OCI-LY1 (cell line): Measurements from ENCODE around the gene SH2B2.
A peak's percentile ranks its signal among the peaks of the same experiment; 100 is the strongest.

Experiments
- H2AFZ ChIP-seq: fragments of 200-600 bp; sonication (generic), shearing (Covaris generic); 2 replicates; pipeline ENCODE4 v1.6.0; 2014; ENCODE audit warnings: antibody characterized with exemption, mild to moderate bottlenecking, low read length
- H3F3A ChIP-seq: fragments of 200-600 bp; sonication (generic), shearing (Covaris generic); 2 replicates; pipeline ENCODE4 v1.6.0; 2014; ENCODE audit warnings: mild to moderate bottlenecking, antibody characterized with exemption, low read length, moderate library complexity; ENCODE audit not compliant: insufficient read depth
- H3K27ac ChIP-seq: fragments of 200-600 bp; sonication (generic); 2 replicates; pipeline ENCODE4 v1.5.1; 2014; ENCODE audit warnings: low read length, mixed run types, mild to moderate bottlenecking, low read depth; ENCODE audit not compliant: poor library complexity, severe bottlenecking
- H3K27me3 ChIP-seq: fragments of 200-600 bp; sonication (generic); 2 replicates; pipeline ENCODE4 v1.6.0; 2014; ENCODE audit warnings: antibody characterized with exemption, mild to moderate bottlenecking, low read length, moderate library complexity; ENCODE audit not compliant: insufficient read depth
- H3K36me3 ChIP-seq: fragments of 200-600 bp; sonication (generic); 2 replicates; pipeline ENCODE4 v1.6.1; 2014; ENCODE audit warnings: mild to moderate bottlenecking, antibody characterized with exemption, low read length, moderate library complexity, mixed read lengths; ENCODE audit not compliant: insufficient read depth
- H3K4me1 ChIP-seq: fragments of 200-600 bp; sonication (generic); 2 replicates; pipeline ENCODE4 v1.5.1; 2014; ENCODE audit warnings: mild to moderate bottlenecking, low read length, moderate library complexity; ENCODE audit not compliant: insufficient read depth, severe bottlenecking
- H3K4me2 ChIP-seq: fragments of 200-600 bp; sonication (generic), shearing (Covaris generic); 2 replicates; pipeline ENCODE4 v1.6.1; 2014; ENCODE audit warnings: low read length
- H3K4me3 ChIP-seq: fragments of 200-600 bp; sonication (generic); 2 replicates; pipeline ENCODE4 v1.5.1; 2014; ENCODE audit warnings: low read length, low read depth, mild to moderate bottlenecking, mixed read lengths; ENCODE audit not compliant: poor library complexity, severe bottlenecking
- H3K79me2 ChIP-seq: fragments of 200-600 bp; shearing (Covaris generic); 2 replicates; pipeline ENCODE4 v1.6.1; 2016; ENCODE audit warnings: mixed run types, low read length, mixed read lengths; ENCODE audit not compliant: insufficient read depth
- H3K9ac ChIP-seq: fragments of 200-600 bp; sonication (generic), shearing (Covaris generic); 2 replicates; pipeline ENCODE4 v1.6.1; 2014; ENCODE audit warnings: mild to moderate bottlenecking, low read length, mixed read lengths
- H3K9me2 ChIP-seq: fragments of 200-600 bp; sonication (generic), shearing (Covaris generic); 2 replicates; pipeline ENCODE4 v1.6.1; 2014; ENCODE audit warnings: low read depth, mild to moderate bottlenecking, low read length, mixed read lengths
- H3K9me3 ChIP-seq: fragments of 200-600 bp; shearing (Covaris generic); 2 replicates; pipeline ENCODE4 v1.6.1; 2014; ENCODE audit warnings: low read length, mixed read lengths
- H4K20me1 ChIP-seq: fragments of 200-600 bp; sonication (generic), shearing (Covaris generic); 2 replicates; pipeline ENCODE4 v1.6.0; 2016; ENCODE audit warnings: mild to moderate bottlenecking, low read length; ENCODE audit not compliant: insufficient read depth
- CTCF ChIP-seq: fragments of 200-600 bp; sonication (generic), shearing (Covaris generic); IDR thresholded peaks from 2 replicates; pipeline ENCODE4 v1.5.1; 2017; ENCODE audit warnings: mild to moderate bottlenecking, antibody characterized with exemption, low read length, moderate library complexity, mixed read lengths
- EZH2 ChIP-seq: fragments of 200-600 bp; sonication (generic), shearing (Covaris generic); IDR thresholded peaks from 2 replicates; pipeline ENCODE4 v1.8.0; 2017; ENCODE audit warnings: borderline replicate concordance, mixed run types, mild to moderate bottlenecking, antibody characterized with exemption, low read length, moderate library complexity, mixed read lengths

SH2B2 gene

GRCh38 chr7:102312317-102312716 is 25.6 kb downstream of the SH2B2 start:
- TF ChIP-seq CTCF: no peak
- Histone ChIP-seq H3K4me3 (no peak overlapping the region), H3K79me2 (no peaks in the 10 kb centered on the region), H3K27ac (peak overlapping the region; percentile 86), H3K4me1 (peaks cover 49% of the 10 kb centered on the region), H3K9ac (peak overlapping the region; percentile 2; the same call in 1 of the 2 replicates), H3K36me3 (peaks cover 71% of the 10 kb centered on the region), H3K27me3 (no peaks in the 10 kb centered on the region), H3K4me2 (peak overlapping the region; percentile 18; the same call in 1 of the 2 replicates), H3F3A (0 out of 2 replicates have a peak, but pooled peaks cover 2% of the 10 kb centered on the region), H3K9me2 (no peaks in the 10 kb centered on the region), H2AFZ (no peak overlapping the region), H3K9me3 (no peaks in the 10 kb centered on the region), H4K20me1 (no peaks in the 10 kb centered on the region)

GRCh38 chr7:102313997-102314780 is 27.5 kb downstream of the SH2B2 start:
- H3K79me2 ChIP-seq: no peaks in the 10 kb centered on the region
- no peak overlapping the region for H3K4me2 ChIP-seq
- H2AFZ ChIP-seq: no peak overlapping the region
- no peaks in the 10 kb centered on the region for H3K27me3 ChIP-seq
- no peaks in the 10 kb centered on the region for H3K9me2 ChIP-seq
- no peak overlapping the region for H3K9ac ChIP-seq
- peaks cover 71% of the 10 kb centered on the region for H3K36me3 ChIP-seq
- peaks cover 53% of the 10 kb centered on the region for H3K4me1 ChIP-seq
- TF ChIP-seq CTCF (no peak), EZH2 (no peak)
- 0 out of 2 replicates have a peak, but pooled peaks cover 2% of the 10 kb centered on the region for H3F3A ChIP-seq
- H3K27ac ChIP-seq: peak overlapping the region; percentile 86
- H3K4me3 ChIP-seq: no peak overlapping the region
- H3K9me3 ChIP-seq: no peaks in the 10 kb centered on the region
- no peaks in the 10 kb centered on the region for H4K20me1 ChIP-seq

- H2AFZ ChIP-seq: no peak overlapping the region
- peak overlapping the region; percentile 20; the same call in 1 of the 2 replicates for H3K9ac ChIP-seq
- H3F3A ChIP-seq: no peaks in the 10 kb centered on the region
- no peaks in the 10 kb centered on the region for H4K20me1 ChIP-seq
- H3K9me2 ChIP-seq: no peaks in the 10 kb centered on the region
- TF ChIP-seq CTCF: peak; percentile 89
- no peak for TF ChIP-seq EZH2
- H3K4me1 ChIP-seq: peaks cover 67% of the 10 kb centered on the region
- no peaks in the 10 kb centered on the region for H3K9me3 ChIP-seq
- no peaks in the 10 kb centered on the region for H3K27me3 ChIP-seq
- peak overlapping the region; percentile 7 for H3K4me3 ChIP-seq
- H3K27ac ChIP-seq: peak overlapping the region; percentile 89
- no peaks in the 10 kb centered on the region for H3K79me2 ChIP-seq
- peaks cover 79% of the 10 kb centered on the region for H3K36me3 ChIP-seq
- peak overlapping the region; percentile 18; the same call in 1 of the 2 replicates for H3K4me2 ChIP-seq
These were observed 30.8 kb downstream of the SH2B2 start for GRCh38 chr7:102317231-102318059.
